Stimulated activated CD4-positive, alpha-beta T cell treated with anti-CD3 and anti-CD28 coated beads, TNF-alpha, amount 100 ng/mL, for 1 hour (primary cell): ENCODE results near the gene VMP1.
"Not testable (repeated sequence)": the region's sequence is repeated elsewhere in the genome, so short reads cannot be mapped to it uniquely, and the experiment has no call there.

Source experiments
- DNase-seq, 3 donors: peaks; one replicate each; pipeline ENCODE4 v3.0.0-alpha.2; 2020; ENCODE audit warnings: low read depth in 3 of 3, low spot score in 1 of 3

Gene VMP1

DNA sequence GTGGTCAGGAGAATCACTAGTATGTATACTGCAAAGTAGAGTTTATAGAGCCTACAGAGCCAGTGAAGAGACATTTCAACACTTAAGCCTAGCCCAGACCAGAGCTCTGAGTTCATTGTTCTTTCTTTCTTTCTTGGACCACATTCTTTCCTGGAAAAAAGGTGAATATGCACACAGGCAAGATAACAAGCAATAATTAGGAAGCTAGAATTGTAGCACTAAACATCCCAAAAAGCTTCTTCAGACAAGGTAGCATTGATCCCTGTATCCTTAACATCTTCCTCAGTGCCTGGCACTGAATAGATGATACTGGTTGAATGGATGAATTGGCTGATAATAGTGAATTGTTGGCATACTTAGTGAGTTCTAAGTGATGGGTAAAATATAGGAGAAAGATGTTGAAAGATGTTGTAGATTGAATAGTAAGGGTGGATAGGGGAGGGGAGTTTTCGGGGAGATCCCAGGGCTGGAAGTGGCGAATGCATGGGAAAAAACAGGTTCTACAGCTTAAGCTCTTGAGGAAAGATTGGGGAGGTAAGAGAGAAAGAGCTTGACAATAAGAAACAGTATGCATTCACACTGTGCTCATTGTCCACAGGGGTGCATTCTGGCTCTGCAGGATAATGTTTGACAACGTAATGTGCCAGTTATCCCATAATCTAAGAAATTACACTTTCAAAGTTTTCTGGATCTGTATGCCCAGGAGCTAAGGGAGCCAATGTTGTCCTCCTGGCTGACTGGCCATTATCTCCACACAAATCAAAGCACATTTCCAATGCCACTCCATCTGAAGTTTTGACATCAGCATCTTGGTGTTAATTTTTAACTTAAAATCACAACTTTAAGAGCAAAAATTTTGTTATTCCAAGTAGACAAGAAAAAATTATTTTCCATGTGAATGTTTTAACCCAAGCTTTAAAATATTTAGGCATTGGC, 149.7 kb downstream of the VMP1 start:
- DNase-seq = no peak

DNA sequence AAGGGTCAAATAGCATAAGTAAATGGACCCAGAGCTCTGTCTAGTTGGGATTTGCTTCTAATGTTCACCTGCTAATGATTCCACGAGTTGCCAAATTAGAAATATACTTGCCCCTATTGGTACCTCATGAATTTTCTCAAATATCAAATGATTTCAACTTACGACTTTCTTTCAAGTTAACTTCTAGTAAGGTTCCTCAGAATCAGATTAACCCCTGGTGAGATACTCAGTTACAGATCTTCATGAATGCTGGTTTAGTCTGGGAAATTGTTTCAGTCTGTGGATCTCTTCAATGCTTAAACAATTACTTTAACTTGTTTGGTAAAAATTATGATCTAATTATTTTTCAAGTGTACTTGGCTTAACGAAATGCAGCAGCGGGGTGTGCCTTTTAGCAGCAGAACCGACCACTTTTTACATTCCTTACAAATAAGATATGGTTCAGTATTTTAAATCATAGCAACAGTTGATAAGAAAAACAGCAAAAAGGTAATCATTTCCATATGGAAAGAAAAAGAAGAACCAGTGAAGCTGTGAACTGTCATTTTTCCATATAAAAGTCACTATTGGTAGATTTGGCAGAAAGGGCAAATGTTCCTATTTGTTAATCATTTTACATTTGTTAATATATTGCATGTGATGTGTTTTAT, 150.8 kb downstream of the VMP1 start:
- DNase-seq = no peak

DNA sequence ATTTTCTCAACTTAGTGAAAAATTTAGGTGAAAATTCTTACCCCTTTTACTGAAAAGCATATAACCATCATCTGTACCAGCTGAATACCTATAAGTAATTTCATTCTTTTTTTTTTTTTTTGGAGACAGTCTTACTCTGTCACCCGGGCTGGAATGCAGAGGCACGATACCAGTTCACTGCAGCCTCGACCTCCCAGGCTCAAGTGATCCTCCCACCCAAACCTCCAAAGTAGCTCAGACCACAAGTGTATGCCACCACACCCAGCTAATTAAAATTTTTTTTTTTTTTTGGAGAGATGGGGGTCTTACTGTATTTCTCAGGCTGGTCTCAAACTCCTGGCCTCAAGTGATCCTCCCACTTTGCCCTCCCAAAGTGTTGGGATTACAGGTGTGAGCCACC, 151.5 kb downstream of the VMP1 start:
- no peak for DNase-seq

DNA sequence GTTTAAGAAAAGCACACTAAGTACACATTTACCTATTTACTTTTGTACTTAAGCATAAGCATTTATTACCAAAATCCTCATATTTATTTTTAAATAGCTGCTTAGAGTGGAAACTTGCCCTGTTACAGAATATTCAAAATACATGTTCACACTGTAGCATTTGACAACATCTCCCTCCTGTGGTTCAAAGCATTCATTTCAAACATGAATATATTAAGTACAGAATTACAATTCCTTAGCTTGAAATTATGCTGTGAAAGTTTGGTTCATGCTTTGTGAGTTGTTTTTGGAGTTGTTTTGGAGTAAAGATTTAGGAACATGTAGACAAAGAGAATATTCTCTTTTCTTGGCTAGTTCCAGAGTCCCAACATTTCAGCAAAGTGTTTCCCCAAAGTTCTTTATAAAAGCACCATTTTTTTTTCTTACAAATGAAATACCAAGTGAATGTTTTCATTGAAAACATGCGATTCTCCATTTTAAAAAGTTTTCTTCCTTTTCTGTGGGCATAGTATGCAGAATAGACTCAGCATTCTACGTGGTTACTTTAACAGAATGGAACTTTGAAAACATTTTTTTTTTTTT, 152.1 kb downstream of the VMP1 start:
- no peak for DNase-seq

DNA sequence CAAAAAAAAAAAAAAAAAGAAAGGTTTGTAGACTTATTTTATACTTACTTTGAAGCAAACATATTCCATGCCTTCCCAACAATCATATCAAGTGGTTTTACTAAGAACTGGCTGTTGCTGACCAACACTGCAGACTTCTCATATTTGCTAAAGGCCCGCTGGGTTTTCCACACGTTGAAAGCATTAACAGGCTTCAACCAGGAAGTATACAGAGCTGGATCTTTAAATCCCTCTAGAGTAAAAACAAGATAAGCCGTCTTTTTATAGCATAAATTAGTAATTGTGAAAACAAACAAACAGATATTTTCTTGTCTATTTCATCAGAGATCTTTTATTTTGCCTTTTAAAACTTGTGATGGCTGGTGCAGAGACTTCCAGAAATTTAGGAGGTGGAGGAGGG, 156.2 kb downstream of the VMP1 start:
- DNase-seq = no peak

DNA sequence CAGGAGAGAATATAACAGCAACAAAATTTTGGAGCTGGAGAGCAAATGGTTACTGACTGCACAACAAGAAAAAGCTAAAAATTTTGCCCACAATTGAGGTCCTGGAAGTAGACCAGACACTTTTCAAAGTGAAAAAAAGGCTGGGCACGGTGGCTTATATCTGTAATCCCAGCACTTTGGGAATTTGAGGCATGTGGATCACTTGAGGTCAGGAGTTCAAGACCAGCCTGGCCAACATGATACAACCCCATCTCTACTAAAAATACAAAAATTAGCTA, 162.4 kb downstream of the VMP1 start:
- no peak for DNase-seq

DNA sequence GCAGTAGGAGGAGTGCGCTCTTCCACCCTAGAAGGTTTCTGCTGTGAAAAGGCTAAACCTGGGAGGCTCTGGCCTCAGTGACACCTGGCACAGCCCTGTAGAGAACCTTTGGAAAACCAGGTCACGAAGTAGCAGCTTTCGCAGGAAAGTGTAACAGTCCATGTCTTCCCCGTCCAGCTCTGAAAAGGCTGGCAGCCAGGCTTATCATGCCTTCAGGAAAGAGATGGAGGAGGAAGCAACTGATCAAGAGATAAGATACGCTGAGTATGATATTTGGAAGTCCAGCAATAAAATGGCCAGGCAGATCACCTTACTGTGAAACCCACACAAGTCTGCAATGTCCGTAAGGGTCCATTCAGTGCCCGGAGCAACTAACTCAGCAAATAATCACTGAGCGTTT, 163.0 kb downstream of the VMP1 start:
- no peak for DNase-seq

DNA sequence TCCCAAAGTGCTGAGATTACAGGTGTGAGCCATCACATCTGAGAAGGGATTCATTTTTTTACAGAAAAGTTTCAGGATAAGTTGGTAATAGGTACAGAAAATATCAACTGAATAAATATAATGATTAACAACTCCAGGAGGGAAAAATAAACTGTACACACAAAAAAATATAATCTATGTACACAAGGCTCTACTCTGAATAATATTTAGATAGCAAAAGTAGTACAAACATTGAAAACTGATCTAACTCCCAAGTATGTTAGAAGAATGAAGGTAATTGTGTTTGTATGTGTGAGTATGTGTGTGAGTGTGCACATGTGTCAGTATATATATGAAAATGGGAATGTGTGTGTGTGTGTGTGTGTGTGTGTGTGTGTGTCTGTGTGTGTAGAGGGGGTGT, 164.9 kb downstream of the VMP1 start:
- DNase-seq = no peak

DNA sequence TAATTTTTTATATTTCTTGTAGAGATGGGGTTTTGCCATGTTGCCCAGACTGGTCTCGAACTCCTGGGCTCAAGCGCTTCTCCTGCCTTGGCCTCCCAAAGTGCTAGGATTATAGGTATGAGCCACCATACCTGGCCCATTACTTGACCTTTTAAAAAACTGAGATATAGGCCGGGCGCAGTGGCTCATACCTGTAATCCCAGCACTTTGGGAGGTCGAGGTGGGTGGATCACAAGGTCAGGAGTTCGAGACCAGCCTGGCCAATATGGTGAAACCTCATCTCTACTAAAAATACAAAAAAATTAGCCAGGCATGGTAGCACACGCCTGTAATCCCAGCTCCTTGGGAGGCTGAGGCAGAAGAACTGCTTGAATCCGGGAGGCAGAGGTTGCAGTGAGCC, 166.0 kb downstream of the VMP1 start:
- not testable (repeated sequence) for DNase-seq

DNA sequence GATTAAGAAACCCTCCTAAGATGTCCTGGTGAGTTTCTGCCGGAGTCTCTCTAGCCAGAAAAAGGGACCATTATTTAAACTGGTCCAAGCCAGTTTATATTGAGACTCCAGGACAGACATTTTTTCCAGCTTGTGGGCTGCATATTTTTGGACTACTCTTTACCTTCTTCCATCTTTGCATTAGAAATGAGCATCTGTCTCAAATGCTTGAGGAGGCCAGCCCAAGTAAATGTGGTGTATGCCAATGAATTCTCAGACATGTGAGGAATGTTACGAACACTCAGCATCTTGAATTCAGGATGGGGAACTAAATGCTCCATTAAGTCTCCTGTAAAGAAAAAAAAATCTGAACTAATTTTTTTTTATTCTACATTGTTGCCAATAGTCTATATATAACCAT, 166.9 kb downstream of the VMP1 start:
- no peak for DNase-seq

DNA sequence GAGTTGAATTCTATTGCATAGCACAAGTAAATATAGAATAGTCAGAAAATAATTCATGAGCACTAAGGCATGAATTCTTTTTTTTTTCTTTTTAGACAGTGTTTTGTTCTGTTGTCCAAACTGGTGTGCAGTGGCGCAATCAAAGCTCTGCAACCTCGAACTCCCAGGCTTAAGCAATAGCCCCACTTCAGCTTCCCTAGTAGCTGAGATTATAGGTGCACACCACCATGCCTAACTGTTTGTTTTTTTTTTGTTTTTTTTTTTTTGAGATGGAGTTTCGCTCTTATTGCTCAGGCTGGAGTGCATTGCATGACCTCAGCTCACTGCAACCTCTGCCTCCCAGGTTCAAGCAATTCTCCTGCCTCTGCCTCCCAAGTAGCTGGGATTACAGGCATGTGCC, 168.7 kb downstream of the VMP1 start:
- no peak for DNase-seq

DNA sequence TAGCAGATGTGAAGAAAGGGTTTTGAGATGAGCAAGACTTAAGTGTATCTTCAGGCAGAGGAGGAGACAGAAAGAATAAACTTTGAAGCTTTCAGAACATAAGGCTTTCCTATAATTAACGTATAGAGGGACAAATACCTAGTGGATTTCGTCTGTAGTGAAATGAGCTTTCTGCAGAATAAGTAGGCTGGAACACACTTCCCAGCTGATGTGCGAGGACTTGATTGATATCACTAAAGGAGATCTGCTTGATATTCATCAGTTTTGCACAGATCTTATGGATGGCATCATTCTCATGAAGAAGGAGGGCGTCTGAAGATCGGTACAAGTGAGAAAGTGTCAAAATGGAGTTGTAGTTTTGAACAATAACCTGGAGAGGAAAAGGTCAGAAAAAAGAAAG, 170.5 kb downstream of the VMP1 start:
- no peak for DNase-seq

DNA sequence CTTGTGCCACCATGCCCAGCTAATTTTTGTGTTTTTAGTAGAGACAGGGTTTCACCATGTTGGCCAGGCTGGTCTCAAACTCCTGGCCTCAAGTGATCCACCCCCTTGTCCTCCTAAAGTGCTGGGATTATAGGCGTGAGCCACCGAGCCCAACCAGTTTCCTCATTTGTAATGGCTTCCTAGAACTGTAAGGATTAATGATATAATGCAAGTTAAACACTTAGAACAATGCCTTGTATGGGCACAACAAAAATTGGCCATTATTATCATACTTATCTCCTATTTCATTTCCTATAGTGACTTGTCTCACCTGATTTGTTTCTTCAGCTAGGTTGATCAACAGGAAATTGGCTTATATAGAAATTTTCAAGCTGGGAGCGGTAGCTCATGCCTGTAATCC, 171.2 kb downstream of the VMP1 start:
- DNase-seq = no peak

DNA sequence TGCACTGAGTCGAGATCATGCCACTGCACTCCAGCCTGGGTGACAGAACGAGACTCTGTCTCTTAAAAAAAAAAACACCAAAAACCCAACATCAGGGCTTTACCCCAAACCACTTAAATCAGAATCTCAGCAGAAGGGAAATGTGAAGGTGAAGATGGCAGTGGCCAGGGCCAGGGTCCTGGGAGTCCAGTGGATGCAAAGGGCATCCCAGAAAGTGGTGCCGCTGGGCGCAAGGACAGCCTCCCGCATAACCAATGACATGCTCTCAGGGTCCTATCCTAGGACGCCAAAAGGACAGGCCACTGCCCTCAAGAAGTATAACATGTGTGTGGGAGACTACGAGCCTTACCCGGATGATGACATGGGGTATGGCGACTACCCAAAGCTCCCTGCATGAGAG, 177.4 kb downstream of the VMP1 start:
- no peak for DNase-seq

DNA sequence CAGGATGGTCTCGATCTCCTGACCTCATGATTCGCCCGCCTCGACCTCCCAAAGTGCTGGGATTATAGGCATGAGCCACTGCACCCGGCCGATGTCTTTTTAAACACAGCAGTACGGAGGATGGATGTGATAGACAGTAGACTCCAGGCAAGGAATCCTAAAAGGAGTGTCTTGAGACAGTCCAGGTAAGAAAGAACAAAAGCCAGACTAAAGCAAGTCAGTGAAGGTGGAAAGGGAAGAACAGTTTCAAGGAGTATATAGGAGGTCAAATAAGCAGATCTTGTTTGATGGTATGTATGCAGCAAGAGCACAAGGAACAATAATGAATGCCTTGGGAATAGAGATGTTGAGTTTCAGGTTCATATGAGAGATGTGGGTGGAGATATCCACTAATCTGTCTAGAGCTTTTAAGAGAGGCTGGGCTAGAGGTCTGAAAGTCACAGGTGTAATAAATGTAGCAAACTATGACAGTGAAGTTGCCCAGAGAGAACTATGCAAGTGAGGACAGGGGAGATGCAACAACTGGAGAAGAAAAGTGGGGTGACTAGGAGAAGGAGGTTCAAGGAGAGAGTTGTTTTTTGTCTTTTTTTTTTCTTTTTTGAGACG, 180.8 kb downstream of the VMP1 start:
- no peak for DNase-seq

DNA sequence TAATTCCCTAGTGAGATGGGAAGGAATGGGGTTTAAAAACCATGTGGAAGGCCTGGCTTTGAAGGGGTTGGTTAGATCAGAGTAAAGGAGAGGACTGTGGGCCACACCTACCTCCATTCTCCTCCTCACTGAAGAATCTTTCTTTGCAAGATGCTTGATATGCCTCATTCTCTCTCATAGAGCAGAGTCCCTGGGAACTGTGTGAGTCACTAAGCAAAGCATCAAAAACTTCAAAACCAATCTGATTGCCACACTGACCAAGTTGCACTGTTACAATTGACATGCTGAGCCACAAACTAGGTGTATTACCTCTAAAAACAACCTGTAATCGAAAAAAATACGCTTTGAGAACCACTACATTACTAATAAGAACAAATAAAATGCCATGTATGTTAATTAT, 183.3 kb downstream of the VMP1 start:
- DNase-seq = no peak
